Keratinocyte (primary cell): ENCODE data around the gene SGK2.

Experiments
- EZH2 ChIP-seq: IDR thresholded peaks from one replicate; pipeline ENCODE4 v1.6.1; 2012; ENCODE audit warnings: inconsistent platforms, mild to moderate bottlenecking, low read length, moderate library complexity
- TF ChIP-seq, protein P1 (sequence below), 3 experiments: IDR thresholded peaks in 1 of 3; conservative IDR thresholded peaks in 1 of 3; optimal IDR thresholded peaks in 1 of 3; 2 replicates in 2 of 3; 3 replicates in 1 of 3; pipeline versions ENCODE3 to v1.5.1; 2011; ENCODE audit warnings: low read length in 3 of 3, mild to moderate bottlenecking in 3 of 3, moderate library complexity in 2 of 3, control low read depth in 1 of 3, inconsistent platforms in 1 of 3; ENCODE audit not compliant: insufficient read depth in 2 of 3; ENCODE audit errors: extremely low read depth in 1 of 3

DNA sequence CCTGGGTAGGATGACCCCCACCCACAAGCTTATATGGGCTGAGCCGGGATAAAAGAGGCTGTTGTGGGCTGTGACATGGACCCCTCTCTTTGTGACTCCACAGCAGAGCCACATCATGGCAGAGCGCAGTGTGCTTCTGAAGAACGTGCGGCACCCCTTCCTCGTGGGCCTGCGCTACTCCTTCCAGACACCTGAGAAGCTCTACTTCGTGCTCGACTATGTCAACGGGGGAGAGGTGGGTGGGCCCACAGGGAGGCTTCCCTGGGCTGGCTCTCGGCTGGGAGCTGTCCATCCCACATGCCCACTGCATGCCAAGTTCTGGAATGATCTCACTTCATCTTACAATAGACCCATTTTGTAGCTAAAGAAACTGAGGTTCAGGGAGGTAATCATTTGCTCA is 10.5 kb downstream of the SGK2 start:
- TF ChIP-seq, protein P1, sequence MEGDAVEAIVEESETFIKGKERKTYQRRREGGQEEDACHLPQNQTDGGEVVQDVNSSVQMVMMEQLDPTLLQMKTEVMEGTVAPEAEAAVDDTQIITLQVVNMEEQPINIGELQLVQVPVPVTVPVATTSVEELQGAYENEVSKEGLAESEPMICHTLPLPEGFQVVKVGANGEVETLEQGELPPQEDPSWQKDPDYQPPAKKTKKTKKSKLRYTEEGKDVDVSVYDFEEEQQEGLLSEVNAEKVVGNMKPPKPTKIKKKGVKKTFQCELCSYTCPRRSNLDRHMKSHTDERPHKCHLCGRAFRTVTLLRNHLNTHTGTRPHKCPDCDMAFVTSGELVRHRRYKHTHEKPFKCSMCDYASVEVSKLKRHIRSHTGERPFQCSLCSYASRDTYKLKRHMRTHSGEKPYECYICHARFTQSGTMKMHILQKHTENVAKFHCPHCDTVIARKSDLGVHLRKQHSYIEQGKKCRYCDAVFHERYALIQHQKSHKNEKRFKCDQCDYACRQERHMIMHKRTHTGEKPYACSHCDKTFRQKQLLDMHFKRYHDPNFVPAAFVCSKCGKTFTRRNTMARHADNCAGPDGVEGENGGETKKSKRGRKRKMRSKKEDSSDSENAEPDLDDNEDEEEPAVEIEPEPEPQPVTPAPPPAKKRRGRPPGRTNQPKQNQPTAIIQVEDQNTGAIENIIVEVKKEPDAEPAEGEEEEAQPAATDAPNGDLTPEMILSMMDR (optimal IDR thresholded peaks at IDR 0.05 in 1 of 3, IDR thresholded peaks at IDR 0.05 in 1 of 3, conservative IDR thresholded peaks at IDR 0.05 in 1 of 3; ENCODE audit: extremely low read depth in 1 of 3, insufficient read depth in 2 of 3, low read length in 3 of 3), result no peak
- TF ChIP-seq EZH2, result no peak
